NCI-H2107 (cell line): ENCODE results near the gene FLT1.

ENCODE experiments used
- DNase-seq: peaks from one replicate; lab custom pipeline; 2025; lab: John Stamatoyannopoulos, UW

Gene FLT1

GRCh38 chr13:28424541-28424940 is 70.4 kb downstream of the FLT1 start:
- no peak for DNase-seq

- DNase-seq, result no peak
Observed at GRCh38 chr13:28423010-28423409, 71.9 kb downstream of the FLT1 start.

- DNase-seq, result no peak
Observed at GRCh38 chr13:28421676-28422410, 73.1 kb downstream of the FLT1 start.

- DNase-seq, result no peak
Observed at GRCh38 chr13:28420704-28421103, 74.2 kb downstream of the FLT1 start.

GRCh38 chr13:28415994-28416421 is 78.9 kb downstream of the FLT1 start:
- DNase-seq, result no peak

- DNase-seq, result no peak
Observed at GRCh38 chr13:28413999-28414398, 80.9 kb downstream of the FLT1 start.

GRCh38 chr13:28412981-28413380 is 81.9 kb downstream of the FLT1 start:
- no peak for DNase-seq

- no peak for DNase-seq
Observed at GRCh38 chr13:28411831-28412353, 83.0 kb downstream of the FLT1 start.

- no peak for DNase-seq
Observed at GRCh38 chr13:28410096-28410495, 84.8 kb downstream of the FLT1 start.

- DNase-seq, result no peak
Observed at GRCh38 chr13:28409648-28410047, 85.3 kb downstream of the FLT1 start.

GRCh38 chr13:28408863-28409262 is 86.1 kb downstream of the FLT1 start:
- DNase-seq, result no peak

- no peak for DNase-seq
Observed at GRCh38 chr13:28408235-28408848, 86.6 kb downstream of the FLT1 start.

- no peak for DNase-seq
Observed at GRCh38 chr13:28406733-28407266, 88.1 kb downstream of the FLT1 start.

- DNase-seq, result no peak
Observed at GRCh38 chr13:28402057-28402381, 92.9 kb downstream of the FLT1 start.

- no peak for DNase-seq
Observed at GRCh38 chr13:28401303-28402056, 93.4 kb downstream of the FLT1 start.

GRCh38 chr13:28396053-28396452 is 98.9 kb downstream of the FLT1 start:
- no peak for DNase-seq

GRCh38 chr13:28394422-28394821 is 100.5 kb downstream of the FLT1 start:
- DNase-seq, result no peak

GRCh38 chr13:28392896-28393505 is 101.9 kb downstream of the FLT1 start:
- DNase-seq, result no peak

- no peak for DNase-seq
Observed at GRCh38 chr13:28392428-28392827, 102.5 kb downstream of the FLT1 start.

GRCh38 chr13:28387740-28388501 is 107.0 kb downstream of the FLT1 start:
- no peak for DNase-seq

- DNase-seq, result no peak
Observed at GRCh38 chr13:28385362-28385761, 109.6 kb downstream of the FLT1 start.
